Measurements from ENCODE around the gene STRN4.
A peak's percentile ranks its signal among the peaks of the same experiment; 100 is the strongest.
"Not testable (repeated sequence)": the region's sequence is repeated elsewhere in the genome, so short reads cannot be mapped to it uniquely, and the experiment has no call there.

Gene STRN4

DNA sequence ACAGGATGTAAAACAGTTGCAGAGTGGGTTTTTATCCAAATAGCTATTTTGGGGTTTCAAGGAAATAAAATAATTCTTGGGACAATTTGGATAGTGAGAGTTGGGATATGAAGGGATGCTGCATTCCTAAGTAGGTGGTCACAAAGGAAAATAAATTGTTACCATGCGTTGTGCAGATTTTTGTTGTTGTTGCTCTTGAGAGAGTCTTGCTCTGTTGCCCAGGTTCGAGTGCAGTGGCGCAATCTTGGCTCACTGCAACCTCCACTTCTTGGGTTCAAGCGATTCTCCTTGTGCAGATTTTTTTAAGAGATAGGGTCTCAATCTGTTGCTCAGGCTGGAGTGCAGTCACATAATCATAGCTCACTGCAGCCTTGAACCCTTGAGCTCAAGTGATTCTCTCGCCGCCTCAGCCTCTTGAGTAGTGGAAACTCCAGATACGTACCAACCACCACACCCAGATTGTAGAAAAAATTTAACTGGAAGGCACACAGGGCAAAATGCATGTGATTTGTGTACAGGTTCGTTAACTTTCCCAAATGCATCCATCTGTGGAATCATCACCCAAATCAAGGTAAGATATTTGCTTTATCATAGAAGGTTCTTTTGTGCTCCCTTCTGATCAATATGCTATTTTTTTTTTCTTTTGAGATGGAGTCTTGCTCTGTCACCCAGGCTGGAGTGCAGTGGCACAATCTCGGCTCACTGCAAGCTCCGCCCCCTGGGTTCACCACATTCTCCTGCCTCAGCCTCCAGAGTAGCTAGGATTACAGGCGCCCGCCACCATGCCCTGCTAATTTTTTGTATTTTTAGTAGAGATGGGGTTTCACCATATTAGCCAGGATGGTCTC lies 26.1 kb upstream of the STRN4 start:
- no peak for DNase-seq

DNA sequence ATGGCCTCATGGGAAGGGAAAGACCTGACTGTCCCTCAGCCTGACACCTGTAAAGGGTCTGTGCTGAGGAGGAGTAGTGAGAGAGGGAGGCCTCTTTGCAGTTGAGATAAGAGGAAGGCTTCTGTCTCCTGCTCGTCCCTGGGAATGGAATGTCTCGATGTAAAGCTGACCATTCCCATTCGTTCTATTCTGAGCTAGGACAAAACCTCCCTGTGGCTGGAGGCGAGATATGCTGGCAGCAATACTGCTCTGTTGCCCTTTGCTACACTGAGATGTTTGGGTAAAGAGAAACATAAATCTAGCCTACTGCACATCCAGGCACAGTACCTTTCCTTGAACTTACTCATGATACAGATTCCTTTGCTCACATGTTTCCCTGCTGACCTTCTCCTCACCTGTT lies 22.5 kb upstream of the STRN4 start:
- DNase-seq, result not testable (repeated sequence)

DNA sequence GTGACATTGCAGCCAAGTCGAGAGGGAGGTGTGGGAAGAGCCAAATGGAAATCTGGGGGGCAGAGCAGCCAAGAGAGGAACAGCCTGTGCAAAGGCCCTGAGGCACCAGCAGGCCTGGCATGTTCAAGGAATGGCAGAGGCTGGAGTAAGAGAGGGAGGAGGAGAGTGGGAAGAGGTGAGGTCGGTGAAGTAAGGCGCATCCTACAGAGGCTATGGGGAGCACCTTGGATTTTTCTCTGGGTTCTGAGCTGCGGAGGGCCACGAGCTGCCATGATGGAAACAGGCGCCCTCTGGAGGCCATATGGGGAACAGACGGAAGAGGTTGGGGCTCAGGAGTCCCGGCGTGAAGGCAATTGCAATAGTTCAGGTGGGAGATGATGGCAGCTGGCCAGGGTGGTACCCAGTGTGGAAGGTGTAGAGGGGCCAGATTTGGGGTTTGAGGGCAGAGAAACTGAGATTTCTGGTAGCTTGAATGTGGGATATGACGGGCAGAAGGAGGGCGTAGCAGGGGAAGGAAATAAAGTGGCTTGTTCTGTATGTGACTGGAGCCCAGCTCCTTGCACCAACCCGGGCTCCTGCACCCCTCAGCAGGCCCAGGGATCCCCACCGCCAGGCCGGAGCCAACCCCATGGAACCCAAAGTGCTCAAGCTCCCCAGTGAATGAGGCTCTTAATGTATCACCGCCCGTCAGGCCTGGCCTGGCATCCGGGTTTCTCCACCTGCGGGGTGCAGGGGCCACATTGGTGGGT lies 20.5 kb upstream of the STRN4 start:
- peak; percentile 36 to 39 for DNase-seq

DNA sequence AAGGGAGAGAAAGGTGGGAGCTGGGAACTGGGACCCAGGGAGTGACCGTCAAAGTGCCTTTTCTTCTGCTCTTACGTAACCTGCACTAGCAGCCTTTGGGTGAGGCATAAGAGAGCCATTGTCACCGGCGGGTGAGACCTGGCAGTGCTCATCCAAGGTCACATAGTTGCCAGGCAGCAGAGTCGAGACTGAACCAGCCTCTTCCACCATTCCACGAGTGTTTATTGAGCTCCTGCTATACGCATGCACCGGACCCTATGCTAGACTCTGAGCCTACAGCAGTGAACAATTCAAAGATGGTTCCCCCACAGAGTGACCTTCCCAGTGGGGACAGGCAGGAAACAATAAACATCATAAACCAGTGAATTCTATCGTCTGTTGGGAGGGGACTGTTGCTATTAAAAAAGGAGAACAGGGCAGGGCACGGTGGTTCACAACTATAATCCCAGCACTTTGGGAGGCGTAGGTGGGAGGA lies 18.6 kb upstream of the STRN4 start:
- DNase-seq, result no peak

DNA sequence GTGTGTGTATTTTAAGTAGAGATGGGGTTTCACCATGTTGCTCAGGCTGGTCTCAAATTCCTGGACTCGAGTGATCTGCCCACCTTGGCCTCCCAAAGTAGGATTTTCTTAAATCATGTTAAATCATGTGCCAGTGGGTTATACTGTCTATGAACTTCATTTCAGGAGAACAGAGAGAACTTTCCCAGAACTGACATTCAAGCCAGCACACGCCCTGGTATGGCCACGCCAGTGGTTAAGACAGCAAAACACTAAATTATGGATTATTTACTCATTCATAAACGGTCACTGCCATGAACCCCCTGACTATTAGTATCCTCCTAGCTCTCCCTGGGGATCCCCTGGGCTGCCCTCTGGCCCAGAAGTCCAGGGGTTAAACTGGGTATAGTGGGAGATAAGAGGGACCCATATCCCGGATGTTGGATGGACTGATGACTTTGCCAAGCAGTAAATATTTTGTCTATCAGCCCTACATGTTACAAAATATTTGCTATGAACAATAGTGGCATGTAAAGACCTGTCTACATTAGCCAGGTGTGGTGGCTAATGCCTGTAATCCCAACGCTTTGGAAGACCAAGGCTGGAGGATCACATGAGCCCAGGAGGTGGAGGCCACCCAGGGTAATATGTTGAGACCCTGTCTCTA lies 16.1 kb upstream of the STRN4 start:
- DNase-seq, result no peak

DNA sequence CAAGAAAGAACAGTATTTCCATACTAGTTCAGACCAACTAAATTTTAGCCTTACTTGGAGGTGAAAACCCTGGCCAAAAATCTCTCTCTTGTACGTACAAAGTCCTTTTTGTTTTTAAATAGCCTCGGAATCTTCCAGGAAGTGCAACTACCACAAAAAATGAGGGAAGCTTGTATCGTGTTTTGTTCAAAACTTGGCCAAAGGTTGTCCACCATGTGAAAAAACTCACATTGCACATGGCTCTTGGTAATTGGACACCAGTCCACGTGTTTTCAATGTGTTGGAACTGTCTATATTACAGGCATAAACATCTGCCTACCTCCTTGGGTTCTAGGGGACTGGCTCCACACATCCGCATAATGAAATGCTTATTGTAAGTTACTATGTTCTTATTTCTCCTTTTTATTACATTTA lies 15.2 kb upstream of the STRN4 start:
- DNase-seq, result no peak

DNA sequence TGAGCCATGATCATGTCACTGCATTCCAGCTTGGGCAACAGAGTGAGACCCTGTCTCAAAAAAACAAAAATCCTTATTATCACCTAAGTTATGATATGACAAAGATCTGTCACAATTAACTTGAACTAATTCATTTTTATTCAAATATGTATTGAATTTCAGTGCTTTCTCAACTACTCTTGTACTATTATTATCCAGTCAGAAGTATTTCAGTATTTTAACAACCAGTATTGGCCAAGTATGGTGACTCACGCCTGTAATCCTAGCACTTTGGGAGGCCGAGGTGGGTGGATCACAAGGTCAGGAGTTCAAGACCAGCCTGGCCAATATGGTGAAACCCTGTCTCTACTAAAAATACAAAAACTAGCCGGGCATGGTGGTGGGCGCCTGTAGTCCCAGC lies 14.6 kb upstream of the STRN4 start:
- DNase-seq, result not testable (repeated sequence)

DNA sequence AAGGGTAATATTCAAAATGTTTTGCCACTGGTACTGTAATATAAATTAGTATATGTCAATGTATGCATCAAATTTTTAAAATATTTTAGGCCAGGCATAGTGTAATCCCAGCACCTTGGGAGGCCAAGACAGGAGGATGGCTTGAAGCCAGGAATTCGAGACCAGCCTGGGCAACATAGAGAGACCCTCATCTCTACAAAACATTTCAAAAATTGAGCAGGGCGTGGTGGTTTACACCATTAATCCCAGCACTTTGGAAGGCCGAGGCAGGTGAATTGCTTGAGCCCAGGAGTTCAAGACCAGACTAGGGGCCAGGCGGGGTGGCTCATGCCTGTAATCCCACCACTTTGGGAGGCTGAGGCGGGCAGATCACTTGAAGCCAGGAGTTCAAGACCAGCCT lies 14.1 kb upstream of the STRN4 start:
- no peak for DNase-seq

DNA sequence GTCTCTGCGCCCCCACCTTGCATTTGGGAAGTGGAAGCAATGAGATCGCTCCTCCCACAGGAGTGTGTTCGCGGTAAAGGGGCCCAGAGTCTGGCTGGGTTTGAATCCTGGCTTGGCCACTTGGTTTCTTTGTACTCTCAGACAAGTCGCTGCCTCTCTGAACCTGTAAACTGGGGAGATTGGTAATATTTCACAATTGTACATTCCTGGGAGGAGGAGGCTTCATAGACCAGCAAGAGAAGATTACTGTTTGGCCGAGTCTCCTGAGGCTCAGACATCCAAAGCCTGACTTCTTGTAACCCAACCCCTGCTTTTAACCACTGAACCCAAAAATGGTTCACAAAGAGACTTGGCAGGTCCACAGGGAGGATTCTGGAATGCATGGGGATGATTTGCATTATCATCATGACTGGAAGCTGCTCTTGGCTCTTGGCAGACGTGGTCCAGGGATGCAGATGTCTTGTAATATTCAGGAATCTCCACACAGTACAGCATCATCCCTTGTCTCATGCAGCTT lies 13.6 kb upstream of the STRN4 start:
- no peak for DNase-seq

DNA sequence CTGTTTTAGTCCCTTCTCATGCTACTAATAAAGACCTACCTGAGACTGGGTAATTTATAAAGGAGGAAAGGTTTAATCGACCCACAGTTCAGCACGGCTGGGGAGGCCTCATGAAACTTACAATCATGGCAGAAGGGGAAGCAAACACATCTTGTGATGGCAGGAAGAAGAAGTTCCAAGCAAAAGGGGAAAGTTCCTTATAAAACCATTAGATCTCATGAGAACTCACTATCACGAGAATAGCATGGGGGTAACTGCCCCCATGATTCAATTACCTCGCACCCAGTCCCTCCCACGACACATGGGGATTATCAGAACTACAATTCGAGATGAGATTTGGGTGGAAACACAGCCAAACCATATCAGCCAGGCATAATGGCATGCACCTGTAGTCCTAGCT lies 13.0 kb upstream of the STRN4 start:
- DNase-seq, result no peak

DNA sequence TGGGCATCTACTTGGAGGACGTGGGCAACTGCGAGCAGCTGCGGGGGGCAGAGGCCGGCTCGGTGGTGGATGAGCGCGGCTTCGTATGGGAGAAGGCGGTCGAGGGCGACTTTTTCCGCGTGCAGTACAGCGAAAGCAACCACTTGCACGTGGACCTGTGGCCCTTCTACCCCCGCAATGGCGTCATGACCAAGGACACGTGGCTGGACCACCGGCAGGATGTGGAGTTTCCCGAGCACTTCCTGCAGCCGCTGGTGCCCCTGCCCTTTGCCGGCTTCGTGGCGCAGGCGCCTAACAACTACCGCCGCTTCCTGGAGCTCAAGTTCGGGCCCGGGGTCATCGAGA lies 10.3 kb upstream of the STRN4 start:
- no peak for DNase-seq

DNA sequence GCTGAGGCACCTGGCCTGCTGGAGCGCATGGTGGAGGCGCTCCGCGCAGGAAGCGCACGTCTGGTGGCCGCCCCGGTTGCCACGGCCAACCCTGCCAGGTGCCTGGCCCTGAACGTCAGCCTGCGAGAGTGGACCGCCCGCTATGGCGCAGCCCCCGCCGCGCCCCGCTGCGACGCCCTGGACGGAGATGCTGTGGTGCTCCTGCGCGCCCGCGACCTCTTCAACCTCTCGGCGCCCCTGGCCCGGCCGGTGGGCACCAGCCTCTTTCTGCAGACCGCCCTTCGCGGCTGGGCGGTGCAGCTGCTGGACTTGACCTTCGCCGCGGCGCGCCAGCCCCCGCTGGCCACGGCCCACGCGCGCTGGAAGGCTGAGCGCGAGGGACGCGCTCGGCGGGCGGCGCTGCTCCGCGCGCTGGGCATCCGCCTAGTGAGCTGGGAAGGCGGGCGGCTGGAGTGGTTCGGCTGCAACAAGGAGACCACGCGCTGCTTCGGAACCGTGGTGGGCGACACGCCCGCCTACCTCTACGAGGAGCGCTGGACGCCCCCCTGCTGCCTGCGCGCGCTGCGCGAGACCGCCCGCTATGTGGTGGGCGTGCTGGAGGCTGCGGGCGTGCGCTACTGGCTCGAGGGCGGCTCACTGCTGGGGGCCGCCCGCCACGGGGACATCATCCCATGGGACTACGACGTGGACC lies 9.7 kb upstream of the STRN4 start:
- DNase-seq, result no peak

DNA sequence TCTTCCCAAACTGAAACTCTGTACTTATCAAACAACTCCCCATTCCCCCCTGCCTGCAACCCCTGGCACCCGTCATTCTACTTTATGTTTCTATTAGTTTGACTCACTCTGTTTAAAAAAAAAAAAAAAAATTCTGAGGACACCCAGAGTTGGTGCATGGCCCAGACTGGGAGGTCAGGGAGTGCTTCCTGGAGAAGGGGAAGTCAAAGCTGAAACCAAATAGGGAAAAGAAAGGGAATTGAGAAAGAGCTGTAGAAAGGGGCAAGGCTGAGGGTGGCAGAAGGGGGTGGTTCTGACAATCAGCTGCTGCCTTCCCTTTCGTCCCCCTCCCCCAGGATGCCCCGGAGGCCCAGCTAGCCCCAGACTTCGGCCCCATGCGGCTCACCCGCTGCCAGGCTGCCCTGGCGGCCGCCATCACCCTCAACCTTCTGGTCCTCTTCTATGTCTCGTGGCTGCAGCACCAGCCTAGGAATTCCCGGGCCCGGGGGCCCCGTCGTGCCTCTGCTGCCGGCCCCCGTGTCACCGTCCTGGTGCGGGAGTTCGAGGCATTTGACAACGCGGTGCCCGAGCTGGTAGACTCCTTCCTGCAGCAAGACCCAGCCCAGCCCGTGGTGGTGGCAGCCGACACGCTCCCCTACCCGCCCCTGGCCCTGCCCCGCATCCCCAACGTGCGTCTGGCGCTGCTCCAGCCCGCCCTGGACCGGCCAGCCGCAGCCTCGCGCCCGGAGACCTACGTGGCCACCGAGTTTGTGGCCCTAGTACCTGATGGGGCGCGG lies 9.0 kb upstream of the STRN4 start:
- DNase-seq, result no peak

DNA sequence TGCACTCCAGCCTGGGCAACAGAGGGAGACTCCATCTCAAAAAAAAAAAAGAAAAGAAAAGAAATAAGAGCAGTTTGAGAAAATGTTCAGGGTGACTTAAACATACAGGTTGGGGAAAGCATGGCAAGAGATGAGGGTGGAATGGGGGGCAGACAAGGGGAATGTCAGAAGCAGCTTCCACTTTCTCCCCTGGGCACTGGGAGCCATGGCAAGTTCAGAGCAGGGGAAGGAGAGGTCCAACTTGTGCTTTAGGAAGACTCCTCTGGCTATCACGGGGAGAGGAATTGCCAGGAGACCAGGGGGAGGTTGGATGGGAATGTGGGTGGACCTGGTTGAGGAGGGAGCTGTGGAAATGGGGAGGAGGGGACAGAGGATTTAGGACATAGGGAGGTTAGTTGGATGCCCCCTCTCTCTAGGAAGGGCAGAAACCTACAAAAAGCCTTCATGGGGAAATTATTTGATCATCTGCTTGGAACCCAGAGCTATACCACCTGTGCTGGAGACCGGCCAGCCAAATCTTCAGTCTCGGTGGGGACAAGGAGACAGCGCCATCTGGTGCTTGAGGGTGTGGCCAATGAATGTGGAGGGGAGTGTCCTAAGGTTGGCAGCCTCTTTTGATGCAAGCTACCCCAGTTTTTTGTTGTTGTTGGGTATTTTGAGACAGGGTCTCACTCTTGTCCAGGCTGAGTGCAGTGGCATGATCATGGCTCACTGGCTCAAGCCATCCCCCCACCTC lies 7.3 kb upstream of the STRN4 start:
- DNase-seq, result peak; percentile 45 to 61

DNA sequence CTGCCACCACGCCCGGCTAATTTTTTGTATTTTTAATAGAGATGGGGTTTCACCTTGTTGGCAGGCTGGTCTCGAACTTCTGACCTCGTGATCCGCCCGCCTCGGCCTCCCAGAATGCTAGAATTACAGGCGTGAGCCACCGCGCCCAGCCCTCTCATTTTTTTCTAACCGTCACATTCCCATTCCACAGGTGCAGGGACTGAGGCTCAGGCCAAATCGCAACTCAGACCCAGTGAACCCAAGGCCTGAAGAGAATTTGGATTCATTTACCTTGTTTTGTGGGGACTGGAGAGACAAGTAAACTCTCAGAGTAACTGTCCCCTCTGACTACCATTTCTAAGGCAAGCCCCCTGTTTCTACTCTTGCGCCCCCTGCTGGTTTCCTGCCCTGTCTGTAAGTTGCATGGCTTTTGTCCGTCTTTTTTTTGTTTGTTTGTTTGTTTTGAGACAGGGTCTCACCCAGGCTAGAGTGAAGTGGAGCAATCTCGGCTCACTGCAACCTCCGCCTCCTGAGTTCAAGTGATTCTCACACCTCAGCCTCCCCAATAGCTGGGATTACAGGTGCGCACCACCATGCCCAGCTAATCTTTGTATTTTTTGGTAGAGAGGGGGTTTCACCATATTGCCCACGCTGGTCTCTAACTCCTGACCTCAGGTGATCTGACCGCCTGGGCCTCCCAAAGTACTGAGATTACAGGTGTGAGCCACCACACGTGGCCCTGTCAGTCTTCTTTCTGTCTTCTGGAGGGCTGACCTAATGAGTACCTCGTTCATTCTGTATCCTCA lies 2.3 kb upstream of the STRN4 start:
- DNase-seq, result peak; percentile 59 to 64

DNA sequence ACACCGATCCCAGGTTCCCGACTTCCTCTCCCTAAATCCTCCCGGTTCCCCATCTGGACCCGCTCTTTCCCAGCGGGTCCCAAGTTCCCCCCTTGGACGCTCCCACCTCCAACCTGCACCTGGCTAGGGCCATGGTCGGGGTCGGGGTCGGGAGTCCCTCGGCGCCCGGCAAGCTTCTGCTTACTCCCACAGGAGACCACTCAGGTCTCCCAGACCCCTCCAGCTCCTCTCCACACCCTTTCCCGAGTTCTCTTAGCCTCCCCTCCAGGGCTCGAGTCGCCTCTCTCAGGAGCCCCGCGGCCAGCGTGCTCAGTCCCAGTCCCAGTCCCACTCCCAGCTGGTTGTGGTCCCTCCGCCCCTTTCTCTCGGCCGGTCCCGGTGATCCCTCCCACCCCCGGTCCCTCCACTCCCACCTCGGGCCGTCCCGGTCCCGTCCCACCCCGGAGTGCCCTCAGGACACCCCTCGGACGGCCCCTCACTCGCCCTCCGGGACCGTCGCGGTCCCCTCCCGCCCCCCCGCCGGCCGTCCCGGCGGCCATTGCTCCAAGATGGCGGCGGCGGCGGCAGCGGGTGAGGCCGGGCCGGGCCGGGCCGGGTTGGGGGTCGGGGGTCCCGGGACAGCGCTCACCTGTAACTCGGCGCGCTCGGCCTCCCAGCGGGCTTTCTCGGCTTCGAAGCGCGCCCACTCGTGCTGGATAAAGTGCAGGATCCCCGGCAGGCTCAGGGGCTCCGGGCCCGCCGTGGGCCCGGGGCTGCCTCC lies 549 bp downstream of the STRN4 start, which contains the start of gene FKRP:
FKRP (plus strand) TSS at position 537 of the 760 bp plus-strand sequence. CDS start 9,394 bp downstream, outside the sequence.
- DNase-seq, result no peak

DNA sequence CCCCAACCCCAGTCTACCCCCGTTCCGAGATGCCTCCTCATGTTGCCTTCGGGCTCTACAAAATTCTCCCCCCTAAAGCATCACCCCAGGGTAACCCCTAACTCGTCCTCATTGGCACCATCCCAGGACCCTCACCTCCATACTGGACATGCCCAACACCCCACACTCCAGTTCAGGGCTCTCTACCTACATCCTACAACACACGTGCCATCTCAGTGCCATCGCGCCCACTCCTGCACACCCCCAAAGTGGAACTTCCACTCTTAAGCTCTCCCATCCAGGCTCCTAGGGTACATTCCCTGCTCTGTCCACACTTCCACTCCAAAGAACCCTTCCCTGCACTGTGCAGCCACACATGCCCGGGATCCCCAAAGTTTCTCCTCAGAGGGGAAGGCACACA lies 1.2 kb downstream of the STRN4 start:
- no peak for DNase-seq

DNA sequence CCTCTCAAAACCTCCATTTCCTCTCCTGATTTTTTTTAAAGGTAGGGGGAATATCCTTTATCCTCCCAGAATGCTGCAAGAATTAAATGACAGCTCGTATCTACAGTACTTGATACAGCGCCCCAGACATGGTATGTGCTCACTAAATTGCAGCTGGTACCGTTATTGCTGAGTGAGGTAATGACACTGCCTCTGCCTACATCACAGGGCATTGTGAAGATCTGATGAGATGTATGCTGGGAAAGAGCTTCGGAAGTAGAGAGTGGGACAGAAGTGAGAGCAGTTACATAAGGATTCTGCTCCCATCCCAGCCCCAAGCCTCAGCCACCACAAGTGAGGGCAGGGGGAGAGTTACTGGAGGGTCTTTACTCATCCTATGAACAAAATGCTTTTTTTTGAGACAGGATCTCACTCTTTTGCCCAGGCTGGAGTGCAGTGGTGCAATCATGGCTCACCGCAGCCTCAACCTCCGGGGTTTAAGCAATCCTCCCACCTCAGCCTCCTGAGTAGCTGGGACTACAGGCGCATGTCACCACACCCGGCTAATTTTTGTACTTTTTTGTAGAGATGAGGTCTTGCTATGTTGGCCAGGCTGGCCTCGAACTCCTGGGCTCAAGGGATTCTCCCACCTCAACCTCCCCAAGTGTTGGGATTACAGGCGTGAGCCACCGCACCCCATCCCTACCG lies 2.1 kb downstream of the STRN4 start:
- no peak for DNase-seq

DNA sequence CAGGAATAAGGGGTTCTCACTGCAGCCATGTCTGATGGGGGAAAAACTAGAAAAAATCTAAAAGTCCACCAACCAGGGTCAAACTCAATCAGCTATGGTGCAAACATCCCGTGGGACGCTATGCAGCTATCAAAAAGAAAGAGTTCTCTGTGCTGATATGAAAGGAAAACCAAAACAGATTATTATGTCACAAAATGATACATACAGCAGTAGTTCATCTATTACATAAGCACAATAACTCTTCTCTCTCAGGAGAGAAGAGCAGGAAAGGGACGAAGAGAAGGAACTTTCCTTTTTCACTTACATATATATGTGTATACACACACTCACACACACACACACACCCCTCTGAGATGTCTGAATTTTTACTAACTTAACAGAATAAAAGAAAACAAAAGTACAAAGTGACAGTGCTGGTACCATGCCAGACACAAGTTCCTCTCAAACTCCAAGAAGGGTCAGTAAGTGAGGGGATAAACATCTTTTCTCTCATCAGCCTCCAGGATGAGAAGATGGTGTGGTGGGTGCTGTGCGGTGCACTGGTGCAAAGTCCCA lies 3.2 kb downstream of the STRN4 start:
- DNase-seq, result no peak

All from SHP77 (cell line).